Suprapubic skin (tissue), 4 donors: ENCODE data around the gene MTARC2. TPM values are rescaled to one million over a fixed set of nuclear protein-coding genes. Genes with fewer than 3 reads are reported as not detected.
A peak's percentile ranks its signal among the peaks of the same experiment; 100 is the strongest.
"Not testable (repeated sequence)": the region's sequence is repeated elsewhere in the genome, so short reads cannot be mapped to it uniquely, and the experiment has no call there.

Experiments
- DNase-seq, 2 donors: peaks; one replicate each; pipeline ENCODE4 v3.0.0-alpha.2; 2019; ENCODE audit warnings: low spot score in 2 of 2
- H3K27ac ChIP-seq: fragments of 200-600 bp; sonication (generic); one replicate; pipeline ENCODE4 v1.5.1; 2019
- H3K27me3 ChIP-seq: fragments of 200-600 bp; sonication (generic); one replicate; pipeline ENCODE4 v1.5.1; 2019
- H3K36me3 ChIP-seq: fragments of 200-600 bp; sonication (generic); one replicate; pipeline ENCODE4 v1.5.1; 2019
- H3K4me1 ChIP-seq: fragments of 200-600 bp; sonication (generic); one replicate; pipeline ENCODE4 v1.5.1; 2019
- H3K4me3 ChIP-seq: fragments of 200-600 bp; sonication (generic); one replicate; pipeline ENCODE4 v1.5.1; 2019; ENCODE audit warnings: mild to moderate bottlenecking
- H3K9me3 ChIP-seq: fragments of 200-600 bp; sonication (generic); one replicate; pipeline ENCODE4 v1.5.1; 2019
- EP300 ChIP-seq: sonication (generic); formaldehyde crosslinking; IDR thresholded peaks from one replicate; pipeline ENCODE4 v1.6.1; 2017; ENCODE audit warnings: antibody characterized with exemption
- POLR2A ChIP-seq, 2 donors: fragments of 450-650 bp; IDR thresholded peaks; one replicate each; pipeline ENCODE4 v1.6.1; 2017; ENCODE audit warnings: antibody characterized with exemption in 2 of 2, mild to moderate bottlenecking in 2 of 2, moderate library complexity in 2 of 2
- POLR2AphosphoS5 ChIP-seq, 3 donors: sonication (generic); formaldehyde crosslinking; IDR thresholded peaks; one replicate each; pipeline ENCODE4 v1.6.1; 2017; ENCODE audit warnings: antibody characterized with exemption in 3 of 3
- WGBS: methylation state at CpG from one replicate; pipeline ENCODE4 v1.1.5; 2018; 5-methylcytosine and 5-hydroxymethylcytosine counted together
- total RNA-seq, 4 donors: library from RNA; depleted of rRNA; stranded (reverse); fragments of >200 nt; gene quantifications; one replicate each; pipeline ENCODE4 v1.1.0, GENCODE V29; 2016
- TF ChIP-seq, protein P1 (sequence below), 2 donors: fragments of 200-600 bp in 1 of 2; fragments of 450-650 bp in 1 of 2; sonication (generic) in 1 of 2; IDR thresholded peaks; one replicate each; pipeline ENCODE4 v1.5.1; 2016 to 2019; ENCODE audit warnings: antibody characterized with exemption in 2 of 2, mild to moderate bottlenecking in 1 of 2, moderate library complexity in 1 of 2

Gene MTARC2
- total RNA-seq, 4 donors from 2014 or later = 3.4 to 5.3 (median 4.1) TPM

DNA sequence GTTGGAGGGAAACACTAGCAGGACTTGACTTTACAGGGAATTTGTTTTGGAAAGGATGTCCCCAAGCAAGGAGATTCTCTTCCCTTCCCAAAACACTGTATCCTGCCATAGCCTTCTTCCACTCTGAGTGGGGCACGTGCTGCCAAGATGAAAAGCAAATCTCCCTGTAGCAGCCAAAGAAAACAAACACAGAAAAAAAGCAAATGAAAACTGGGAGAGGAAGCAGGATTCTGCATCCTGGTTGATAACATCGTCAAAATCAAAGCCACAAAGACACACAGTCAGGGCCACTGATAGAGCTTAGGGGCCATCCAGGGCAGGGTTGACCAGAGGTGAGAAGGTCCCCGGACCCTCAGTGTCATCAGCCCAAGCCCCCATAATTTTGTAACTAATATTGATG lies 16.0 kb upstream of the MTARC2 start:
- Histone ChIP-seq H3K9me3 (no peaks in the 10 kb centered on the region), H3K4me3 (no peak overlapping the region), H3K27me3 (no peaks in the 10 kb centered on the region), H3K36me3 (no peaks in the 10 kb centered on the region), H3K27ac (peak overlapping the region; percentile 77), H3K4me1 (peaks cover 15% of the 10 kb centered on the region)
- no peak for DNase-seq
- 40% methylated on average over 3 of the region's 3 CpGs for WGBS
- TF ChIP-seq POLR2A (IDR thresholded peaks at IDR 0.05) (no peak), EP300 (no peak), POLR2AphosphoS5 (IDR thresholded peaks at IDR 0.05) (no peak)
- TF ChIP-seq, protein P1, sequence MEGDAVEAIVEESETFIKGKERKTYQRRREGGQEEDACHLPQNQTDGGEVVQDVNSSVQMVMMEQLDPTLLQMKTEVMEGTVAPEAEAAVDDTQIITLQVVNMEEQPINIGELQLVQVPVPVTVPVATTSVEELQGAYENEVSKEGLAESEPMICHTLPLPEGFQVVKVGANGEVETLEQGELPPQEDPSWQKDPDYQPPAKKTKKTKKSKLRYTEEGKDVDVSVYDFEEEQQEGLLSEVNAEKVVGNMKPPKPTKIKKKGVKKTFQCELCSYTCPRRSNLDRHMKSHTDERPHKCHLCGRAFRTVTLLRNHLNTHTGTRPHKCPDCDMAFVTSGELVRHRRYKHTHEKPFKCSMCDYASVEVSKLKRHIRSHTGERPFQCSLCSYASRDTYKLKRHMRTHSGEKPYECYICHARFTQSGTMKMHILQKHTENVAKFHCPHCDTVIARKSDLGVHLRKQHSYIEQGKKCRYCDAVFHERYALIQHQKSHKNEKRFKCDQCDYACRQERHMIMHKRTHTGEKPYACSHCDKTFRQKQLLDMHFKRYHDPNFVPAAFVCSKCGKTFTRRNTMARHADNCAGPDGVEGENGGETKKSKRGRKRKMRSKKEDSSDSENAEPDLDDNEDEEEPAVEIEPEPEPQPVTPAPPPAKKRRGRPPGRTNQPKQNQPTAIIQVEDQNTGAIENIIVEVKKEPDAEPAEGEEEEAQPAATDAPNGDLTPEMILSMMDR (IDR thresholded peaks at IDR 0.05) = no peak

DNA sequence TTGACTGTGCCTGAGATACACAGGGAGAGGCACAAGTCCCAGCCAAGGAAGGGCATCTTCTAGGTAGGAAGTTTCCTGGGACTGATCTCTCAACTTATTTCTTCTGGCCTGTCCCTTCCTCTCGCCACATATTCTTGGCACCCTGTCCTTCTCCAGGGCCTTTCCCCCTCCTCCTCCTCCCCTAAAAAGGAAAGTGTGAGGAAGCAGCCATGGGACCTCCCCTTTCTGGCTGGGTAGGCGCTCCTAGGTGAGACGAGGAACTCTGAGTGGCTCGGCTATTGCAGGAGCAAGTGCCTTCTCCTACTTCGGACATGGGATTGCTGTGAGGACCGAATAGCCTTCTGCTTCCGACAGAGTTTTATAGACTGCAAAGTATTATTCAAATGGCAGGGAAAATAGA lies 15.5 kb upstream of the MTARC2 start:
- WGBS = 69% methylated on average over 7 of the region's 7 CpGs
- Histone ChIP-seq H3K4me1 (peaks cover 15% of the 10 kb centered on the region), H3K27me3 (no peaks in the 10 kb centered on the region), H3K27ac (peak overlapping the region; percentile 77), H3K4me3 (peak overlapping the region; percentile 29), H3K36me3 (no peaks in the 10 kb centered on the region), H3K9me3 (no peaks in the 10 kb centered on the region)
- DNase-seq = no peak
- no peak for TF ChIP-seq POLR2A (IDR thresholded peaks at IDR 0.05)
- no peak for TF ChIP-seq EP300
- TF ChIP-seq, protein P1 (IDR thresholded peaks at IDR 0.05) = no peak
- TF ChIP-seq POLR2AphosphoS5 (IDR thresholded peaks at IDR 0.05) = no peak

DNA sequence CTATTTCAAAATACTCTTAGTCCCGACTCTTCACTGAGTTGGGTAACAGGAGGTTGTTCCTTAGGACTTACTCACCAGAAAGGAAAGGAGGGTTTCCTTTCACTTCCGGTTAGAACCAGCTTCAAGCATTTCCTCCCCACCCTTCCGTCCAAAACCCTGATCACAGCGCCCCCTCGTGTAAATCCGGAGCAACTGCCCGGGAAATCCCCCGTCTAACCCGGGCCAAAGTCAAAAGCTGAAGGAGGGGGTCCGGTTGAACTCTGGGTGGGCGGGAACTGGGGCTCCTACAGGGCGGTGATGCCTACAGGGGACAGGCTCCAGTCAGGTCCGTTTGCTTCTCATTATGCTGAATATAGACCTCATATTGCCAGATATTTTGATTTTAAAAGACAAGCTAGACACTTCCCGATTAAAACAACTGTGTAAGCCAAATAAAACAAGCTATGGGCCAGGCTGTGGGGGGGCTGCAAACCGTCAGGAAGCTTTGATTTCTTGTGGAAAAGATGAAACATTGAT lies 15.0 kb upstream of the MTARC2 start:
- peak; percentile 88 to 92 for DNase-seq
- no peaks in the 10 kb centered on the region for H3K9me3 ChIP-seq
- TF ChIP-seq EP300 (no peak), POLR2AphosphoS5 (IDR thresholded peaks at IDR 0.05) (no peak)
- TF ChIP-seq, protein P1 (IDR thresholded peaks at IDR 0.05) = peak; percentile 80 to 85
- H3K27me3 ChIP-seq = no peaks in the 10 kb centered on the region
- no peaks in the 10 kb centered on the region for H3K36me3 ChIP-seq
- WGBS = 2% methylated on average over 15 of the region's 15 CpGs
- H3K4me1 ChIP-seq = peaks cover 15% of the 10 kb centered on the region
- peak overlapping the region; percentile 77 for H3K27ac ChIP-seq
- peak overlapping the region; percentile 29 for H3K4me3 ChIP-seq

DNA sequence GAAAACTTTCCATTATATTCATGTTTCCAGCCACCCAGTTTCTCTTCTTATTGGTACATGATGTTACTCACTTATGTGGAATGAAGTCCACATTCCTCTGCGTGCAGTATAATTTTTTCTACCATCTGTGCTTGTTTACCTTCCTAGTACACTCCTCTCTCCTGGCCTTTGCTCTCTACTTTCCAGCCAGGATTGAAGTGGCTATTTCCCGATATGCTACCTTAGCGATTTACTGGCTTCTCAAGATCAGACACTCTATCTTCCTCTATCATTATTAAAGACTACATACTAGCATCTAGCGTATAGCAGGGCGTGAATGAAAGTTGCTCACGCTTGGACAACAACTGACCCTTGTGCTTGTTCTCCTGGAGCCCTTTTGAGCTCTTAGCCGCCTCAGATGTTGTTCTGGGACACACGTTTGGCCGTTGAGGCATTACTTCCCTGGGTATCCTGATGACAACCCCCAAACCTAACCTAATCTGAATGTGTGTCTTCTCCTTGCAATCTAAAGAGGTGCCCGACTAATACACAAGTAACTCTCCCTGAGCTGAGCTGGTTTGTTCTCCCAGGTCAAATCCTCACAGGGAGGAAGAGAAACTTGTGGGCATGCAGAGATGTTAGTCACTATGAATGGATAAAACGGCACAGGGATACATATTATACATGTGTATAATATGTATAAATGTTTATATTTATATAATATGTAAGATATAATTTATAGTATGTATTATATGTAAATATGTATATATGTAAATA lies 13.4 kb upstream of the MTARC2 start:
- DNase-seq = no peak
- H3K27me3 ChIP-seq = no peaks in the 10 kb centered on the region
- no peak overlapping the region for H3K4me3 ChIP-seq
- TF ChIP-seq EP300 (no peak), POLR2AphosphoS5 (IDR thresholded peaks at IDR 0.05) (no peak), POLR2A (IDR thresholded peaks at IDR 0.05) (no peak)
- TF ChIP-seq, protein P1 (IDR thresholded peaks at IDR 0.05) = no peak
- no peak overlapping the region for H3K27ac ChIP-seq
- H3K9me3 ChIP-seq = no peaks in the 10 kb centered on the region
- 80% methylated on average over 11 of the region's 11 CpGs for WGBS
- peaks cover 15% of the 10 kb centered on the region for H3K4me1 ChIP-seq
- no peaks in the 10 kb centered on the region for H3K36me3 ChIP-seq

DNA sequence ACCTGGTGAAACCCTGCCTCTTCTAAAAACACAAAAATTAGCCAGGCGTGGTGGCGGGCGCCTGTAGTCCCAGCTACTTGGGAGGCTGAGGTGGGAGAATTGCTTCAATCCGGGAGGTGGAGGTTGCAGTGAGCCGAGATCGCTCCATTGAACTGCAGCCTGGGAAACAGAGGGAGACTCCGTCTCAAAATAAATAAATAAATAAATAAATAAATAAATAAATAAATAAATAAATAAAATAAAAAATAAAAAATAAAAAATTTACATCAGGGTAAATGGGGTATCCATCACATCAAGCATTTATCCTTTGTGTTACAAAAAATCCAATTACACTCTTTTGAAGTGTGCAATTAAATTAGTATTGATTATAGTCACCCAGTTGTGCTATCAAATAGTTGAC lies 11.8 kb upstream of the MTARC2 start:
- not testable (repeated sequence) for H3K27me3 ChIP-seq, H3K27ac ChIP-seq, H3K9me3 ChIP-seq, DNase-seq, H3K36me3 ChIP-seq, H3K4me3 ChIP-seq
- WGBS = 93% methylated on average over 7 of the region's 7 CpGs
- peaks cover 15% of the 10 kb centered on the region for H3K4me1 ChIP-seq
